Fibroblast of pulmonary artery (primary cell): ENCODE data around the gene GNAI1.

Source experiments
- DNase-seq: peaks from one replicate; pipeline ENCODE4 v3.0.0-alpha.2; 2010; ENCODE audit warnings: low read depth
- H3K4me3 ChIP-seq: replicated peaks from 2 replicates; pipeline ENCODE4 v1.5.1; 2011; ENCODE audit warnings: low read depth, mild to moderate bottlenecking, control low read depth, low read length, moderate library complexity
- TF ChIP-seq, protein P1 (sequence below): IDR thresholded peaks from 2 replicates; pipeline ENCODE4 v1.5.1; 2011; ENCODE audit warnings: mild to moderate bottlenecking, control low read depth, low read length, inconsistent platforms; ENCODE audit errors: missing control alignments

GNAI1 gene

DNA sequence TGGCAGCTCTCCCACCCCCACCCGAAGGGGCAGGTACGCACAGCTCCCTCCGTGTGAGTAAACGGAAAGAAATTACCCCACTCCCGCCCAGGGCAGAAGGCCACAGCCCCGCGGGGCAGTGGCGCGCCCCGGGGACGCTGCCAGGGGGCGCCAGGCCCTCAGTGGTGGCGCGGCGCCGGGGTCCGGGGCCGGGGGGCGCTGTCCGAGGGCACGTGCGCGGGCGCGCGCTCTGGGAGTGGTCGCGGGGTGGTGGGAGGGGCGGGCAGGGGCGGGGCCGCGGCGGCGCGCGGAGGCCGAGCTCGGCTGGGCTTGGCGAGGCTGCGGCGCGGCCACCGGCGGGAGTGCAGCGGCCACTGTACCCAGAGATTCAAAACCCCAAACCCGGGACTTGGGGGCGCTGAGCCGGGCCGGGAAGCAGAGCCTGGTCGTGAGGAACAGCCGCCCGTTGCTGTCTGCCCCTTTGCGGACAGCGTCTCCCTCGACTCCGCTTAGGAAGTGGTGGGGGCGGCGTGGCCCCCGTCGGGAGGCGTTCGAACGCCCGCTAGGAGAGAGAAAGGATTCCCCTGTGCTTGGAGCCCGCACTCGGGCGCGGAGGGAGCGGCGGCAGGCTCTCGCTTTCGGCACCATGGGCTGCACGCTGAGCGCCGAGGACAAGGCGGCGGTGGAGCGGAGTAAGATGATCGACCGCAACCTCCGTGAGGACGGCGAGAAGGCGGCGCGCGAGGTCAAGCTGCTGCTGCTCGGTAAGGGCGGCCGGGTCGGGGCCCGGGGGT lies at the start of gene GNAI1:
Gene GNAI1 (plus strand): TSS at position 296 of the 773 bp plus-strand sequence. CDS start 330 bp downstream, at position 626.
- TF ChIP-seq, protein P1, sequence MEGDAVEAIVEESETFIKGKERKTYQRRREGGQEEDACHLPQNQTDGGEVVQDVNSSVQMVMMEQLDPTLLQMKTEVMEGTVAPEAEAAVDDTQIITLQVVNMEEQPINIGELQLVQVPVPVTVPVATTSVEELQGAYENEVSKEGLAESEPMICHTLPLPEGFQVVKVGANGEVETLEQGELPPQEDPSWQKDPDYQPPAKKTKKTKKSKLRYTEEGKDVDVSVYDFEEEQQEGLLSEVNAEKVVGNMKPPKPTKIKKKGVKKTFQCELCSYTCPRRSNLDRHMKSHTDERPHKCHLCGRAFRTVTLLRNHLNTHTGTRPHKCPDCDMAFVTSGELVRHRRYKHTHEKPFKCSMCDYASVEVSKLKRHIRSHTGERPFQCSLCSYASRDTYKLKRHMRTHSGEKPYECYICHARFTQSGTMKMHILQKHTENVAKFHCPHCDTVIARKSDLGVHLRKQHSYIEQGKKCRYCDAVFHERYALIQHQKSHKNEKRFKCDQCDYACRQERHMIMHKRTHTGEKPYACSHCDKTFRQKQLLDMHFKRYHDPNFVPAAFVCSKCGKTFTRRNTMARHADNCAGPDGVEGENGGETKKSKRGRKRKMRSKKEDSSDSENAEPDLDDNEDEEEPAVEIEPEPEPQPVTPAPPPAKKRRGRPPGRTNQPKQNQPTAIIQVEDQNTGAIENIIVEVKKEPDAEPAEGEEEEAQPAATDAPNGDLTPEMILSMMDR, result peak; percentile 9
- peak; percentile 83 for DNase-seq
- peak within 1 kb of the TSS; percentile 86 for H3K4me3 ChIP-seq

DNA sequence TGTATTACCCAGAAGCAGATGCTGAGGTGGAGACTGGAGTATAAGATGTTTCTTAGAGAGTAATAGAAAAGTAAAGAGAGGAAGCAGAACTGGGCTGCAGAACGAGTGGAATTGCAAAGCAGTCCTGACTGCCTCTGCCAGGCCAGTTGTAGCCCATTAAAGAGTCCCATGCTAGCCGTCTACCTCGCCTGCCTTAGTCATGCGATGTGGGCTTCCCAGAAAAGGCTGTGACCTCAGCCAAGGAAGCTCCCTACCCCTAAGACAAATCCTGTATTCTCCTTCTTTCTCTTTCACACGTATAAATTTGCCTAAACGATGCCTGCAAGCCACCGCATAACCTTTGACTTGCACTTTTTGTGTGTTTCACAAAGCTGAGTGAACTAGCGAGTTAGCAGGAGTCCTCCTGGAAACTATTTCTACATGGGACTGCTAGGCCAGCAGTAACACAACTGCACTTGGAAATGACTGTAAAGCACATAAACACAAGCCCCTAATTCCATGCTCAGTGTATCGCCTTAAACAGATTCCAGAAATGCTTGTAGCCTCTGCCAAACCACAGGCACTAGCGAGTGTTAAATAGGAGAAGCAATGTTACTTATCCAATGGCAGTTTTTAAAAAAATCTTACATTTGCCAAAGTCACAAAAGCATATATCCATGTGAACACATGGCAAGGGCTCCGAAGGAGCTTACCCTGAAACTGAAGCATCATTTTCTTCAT lies 47.4 kb upstream of the GNAI1 start:
- no peak overlapping the region for H3K4me3 ChIP-seq
- peak; percentile 76 for DNase-seq
- TF ChIP-seq, protein P1, result no peak

DNA sequence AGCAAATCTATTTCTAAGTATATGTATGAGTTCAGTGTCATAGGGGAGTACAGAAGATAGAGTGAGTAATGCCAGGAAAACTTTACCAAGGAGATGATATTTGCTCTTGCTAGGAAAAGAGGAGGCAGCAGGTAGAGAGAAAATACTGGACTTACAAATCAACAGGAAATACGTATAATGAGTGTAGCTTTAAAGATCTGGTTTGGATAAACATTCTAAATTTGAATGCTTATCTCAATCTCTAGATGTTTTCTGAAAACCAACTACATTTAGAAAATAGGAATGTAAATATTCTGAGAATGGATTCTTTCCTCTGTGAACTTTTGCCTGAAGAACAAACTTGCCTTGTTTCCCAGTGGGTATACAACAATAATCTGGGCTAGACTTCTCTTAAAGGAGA lies 46.9 kb upstream of the GNAI1 start:
- no peak for DNase-seq
- H3K4me3 ChIP-seq, result no peak overlapping the region
- TF ChIP-seq, protein P1, result no peak

DNA sequence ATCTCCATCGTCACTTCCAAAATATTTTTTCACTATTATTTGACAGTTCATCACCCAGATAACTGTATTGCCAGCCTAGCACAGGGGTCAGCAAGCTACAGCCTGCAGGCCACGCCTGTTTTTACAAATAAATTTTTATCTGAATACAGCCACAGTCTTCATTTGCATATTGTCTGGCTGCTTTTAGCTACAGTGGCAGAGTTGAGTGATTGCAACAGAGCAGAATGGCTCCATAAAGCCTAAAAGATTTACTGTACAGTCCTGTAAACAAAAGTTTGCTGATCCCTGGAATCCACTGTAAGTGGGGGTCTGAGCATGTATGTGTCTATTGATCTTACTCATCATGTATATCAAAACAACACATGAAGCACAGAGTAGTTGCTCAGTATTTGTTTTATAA lies 45.9 kb upstream of the GNAI1 start:
- TF ChIP-seq, protein P1, result no peak
- no peak overlapping the region for H3K4me3 ChIP-seq
- DNase-seq, result peak; percentile 32

DNA sequence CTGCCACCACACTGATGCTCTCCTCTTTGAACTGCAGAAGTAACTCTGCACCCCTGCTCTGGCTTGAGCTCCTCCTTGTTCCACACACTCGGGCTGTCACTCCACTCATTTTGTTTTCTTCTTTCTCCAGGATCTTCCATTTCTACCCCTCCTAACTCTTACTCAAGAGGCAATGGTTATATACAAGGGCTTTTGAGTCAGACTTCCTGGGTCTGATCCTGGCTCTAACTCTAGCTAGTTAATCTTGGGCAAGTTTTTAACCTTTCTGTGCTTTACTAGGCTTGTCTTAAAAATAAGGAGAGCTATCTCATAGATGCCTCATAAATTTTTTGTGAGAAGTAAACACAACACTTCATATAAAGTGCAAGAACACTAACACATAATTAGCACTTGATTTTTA lies 45.3 kb upstream of the GNAI1 start:
- TF ChIP-seq, protein P1, result no peak
- no peak overlapping the region for H3K4me3 ChIP-seq
- peak; percentile 33 for DNase-seq

DNA sequence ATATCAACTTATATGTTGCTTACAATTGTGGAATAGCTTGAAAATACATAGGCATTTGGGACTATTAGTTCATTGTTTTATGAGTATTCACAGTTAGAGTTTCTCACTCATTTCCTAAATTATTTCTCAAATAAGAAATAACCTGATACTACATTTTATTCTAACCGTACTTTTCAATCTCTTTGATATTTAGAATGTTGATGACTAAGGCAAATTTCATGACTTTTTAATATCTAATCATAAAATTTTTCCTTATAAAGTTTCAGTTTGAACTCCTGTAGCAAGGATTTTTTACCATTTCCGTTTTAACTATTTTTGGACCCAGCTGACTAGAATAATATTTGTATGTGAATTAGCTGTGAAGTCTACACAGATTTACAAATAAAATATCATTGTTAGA lies 41.3 kb upstream of the GNAI1 start:
- no peak for DNase-seq
- TF ChIP-seq, protein P1, result no peak
- no peak overlapping the region for H3K4me3 ChIP-seq
